Measurements from ENCODE around the gene PRDX5. TPM values are rescaled to one million over a fixed set of nuclear protein-coding genes. Genes with fewer than 3 reads are reported as not detected.

The PRDX5 gene
- total RNA-seq, 1 donor from 2014 or later, result 264 TPM

DNA sequence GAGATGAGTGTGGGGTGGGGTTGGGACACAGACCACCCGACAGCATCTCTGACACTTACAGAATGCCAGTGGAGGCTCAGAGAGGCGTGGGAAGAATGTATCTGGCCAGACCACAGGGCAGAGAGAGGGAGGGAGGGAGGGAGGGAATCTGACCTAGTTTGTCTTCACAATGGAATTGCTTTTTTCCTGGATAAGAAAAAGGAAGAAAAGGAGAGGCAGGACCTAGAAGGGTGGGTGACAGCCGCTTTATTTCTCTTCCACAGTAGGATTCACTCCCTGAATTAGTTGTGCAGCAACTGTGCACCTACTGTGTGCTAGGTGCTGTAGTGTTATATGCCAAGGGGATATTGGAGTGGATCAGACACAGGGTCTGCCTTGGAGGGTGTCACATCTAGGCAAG lies 23.1 kb upstream of the PRDX5 start:
- peaks cover 4% of the 10 kb centered on the region for H3K36me3 Mint-ChIP-seq (ENCODE audit: low read depth, unreplicated experiment)

GRCh38 chr11:64295760-64296159 lies 22.2 kb upstream of the PRDX5 start:
- Mint-ChIP-seq H3K4me1 (ENCODE audit: unreplicated experiment) (peaks cover 13% of the 10 kb centered on the region), H3K36me3 (ENCODE audit: low read depth, unreplicated experiment) (peaks cover under 1% of the 10 kb centered on the region), H3K27ac (ENCODE audit: unreplicated experiment) (no peak overlapping the region), H3K27me3 (ENCODE audit: unreplicated experiment) (peaks cover 36% of the 10 kb centered on the region), H3K9me3 (ENCODE audit: unreplicated experiment) (no peaks in the 10 kb centered on the region), H3K4me3 (ENCODE audit: unreplicated experiment) (no peak overlapping the region)
- no peak for DNase-seq (ENCODE audit: low spot score)
- TF ChIP-seq CTCF (IDR thresholded peaks at IDR 0.05; ENCODE audit: unreplicated experiment), result no peak

More for the DNA sequence above, 23.1 kb upstream of the PRDX5 start:
- TF ChIP-seq CTCF (IDR thresholded peaks at IDR 0.05; ENCODE audit: unreplicated experiment), result no peak
- Mint-ChIP-seq H3K27me3 (ENCODE audit: unreplicated experiment) (peaks cover 40% of the 10 kb centered on the region), H3K9me3 (ENCODE audit: unreplicated experiment) (no peaks in the 10 kb centered on the region), H3K4me3 (ENCODE audit: unreplicated experiment) (no peak overlapping the region), H3K4me1 (ENCODE audit: unreplicated experiment) (peaks cover 16% of the 10 kb centered on the region), H3K27ac (ENCODE audit: unreplicated experiment) (no peak overlapping the region)
- no peak for DNase-seq (ENCODE audit: low spot score)

DNA sequence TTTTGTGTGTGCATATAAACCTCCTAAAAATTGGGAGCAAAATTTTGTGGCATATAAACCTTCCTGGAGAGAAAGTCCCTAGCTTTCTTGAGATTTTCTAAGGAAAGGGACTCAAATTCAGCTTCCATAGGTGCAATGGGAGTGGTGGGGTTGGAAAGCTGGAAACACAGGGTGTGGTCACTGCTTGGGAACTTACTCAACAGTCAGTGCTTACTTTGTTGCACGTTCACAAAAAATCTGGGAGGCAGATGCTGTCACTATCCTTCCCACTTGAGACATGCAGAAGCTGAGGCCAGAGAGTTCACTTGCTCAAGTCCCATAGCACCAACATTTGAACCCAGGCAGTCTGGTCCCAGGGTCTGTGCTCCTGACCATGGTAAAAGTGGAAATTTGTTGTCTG lies 21.7 kb upstream of the PRDX5 start:
- Mint-ChIP-seq H3K9me3 (ENCODE audit: unreplicated experiment) (no peaks in the 10 kb centered on the region), H3K4me1 (ENCODE audit: unreplicated experiment) (peaks cover 11% of the 10 kb centered on the region), H3K27me3 (ENCODE audit: unreplicated experiment) (peaks cover 34% of the 10 kb centered on the region), H3K27ac (ENCODE audit: unreplicated experiment) (no peak overlapping the region), H3K36me3 (ENCODE audit: low read depth, unreplicated experiment) (no peaks in the 10 kb centered on the region), H3K4me3 (ENCODE audit: unreplicated experiment) (no peak overlapping the region)
- TF ChIP-seq CTCF (IDR thresholded peaks at IDR 0.05; ENCODE audit: unreplicated experiment), result no peak
- DNase-seq (ENCODE audit: low spot score), result no peak

GRCh38 chr11:64296830-64297698 lies 20.9 kb upstream of the PRDX5 start:
- Mint-ChIP-seq H3K36me3 (ENCODE audit: low read depth, unreplicated experiment) (no peaks in the 10 kb centered on the region), H3K4me1 (ENCODE audit: unreplicated experiment) (peaks cover 11% of the 10 kb centered on the region), H3K4me3 (ENCODE audit: unreplicated experiment) (peak overlapping the region; percentile 27), H3K27ac (ENCODE audit: unreplicated experiment) (no peak overlapping the region), H3K27me3 (ENCODE audit: unreplicated experiment) (peaks cover 38% of the 10 kb centered on the region), H3K9me3 (ENCODE audit: unreplicated experiment) (no peaks in the 10 kb centered on the region)
- TF ChIP-seq CTCF (IDR thresholded peaks at IDR 0.05; ENCODE audit: unreplicated experiment), result no peak
- no peak for DNase-seq (ENCODE audit: low spot score)

DNA sequence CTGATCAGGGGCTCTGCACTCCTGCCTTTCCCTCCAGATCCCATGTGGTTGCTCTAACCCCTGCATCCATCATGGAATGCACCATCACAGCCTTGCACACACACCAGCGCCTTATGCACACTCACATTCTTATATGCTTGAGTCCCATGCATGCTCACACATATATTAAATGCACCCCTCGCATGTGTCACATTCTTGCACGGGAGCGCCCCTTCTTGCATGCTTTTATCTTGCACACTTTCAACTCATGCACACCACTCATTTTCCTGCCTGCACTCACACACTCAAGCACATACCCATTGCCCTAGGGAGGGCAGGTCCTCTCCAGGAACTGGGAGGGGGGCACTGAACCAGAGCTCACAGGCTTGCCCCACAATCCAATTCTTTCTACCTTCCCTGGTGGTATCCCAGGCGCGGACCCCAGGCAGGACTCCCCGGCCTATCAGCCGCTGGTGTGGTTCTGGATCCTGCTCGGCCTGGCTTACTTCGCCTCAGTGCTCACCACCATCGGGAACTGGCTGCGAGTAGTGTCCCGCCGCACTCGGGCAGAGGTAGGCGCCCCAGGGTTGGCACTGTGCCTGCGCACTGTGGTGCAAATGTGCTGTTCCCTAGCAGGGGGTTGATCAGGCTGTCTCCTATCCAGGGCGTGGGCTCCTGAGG lies 20.1 kb upstream of the PRDX5 start:
- H3K4me1 Mint-ChIP-seq (ENCODE audit: unreplicated experiment), result peaks cover 11% of the 10 kb centered on the region
- no peaks in the 10 kb centered on the region for H3K36me3 Mint-ChIP-seq (ENCODE audit: low read depth, unreplicated experiment)
- peak overlapping the region; percentile 27 for H3K4me3 Mint-ChIP-seq (ENCODE audit: unreplicated experiment)
- no peak for TF ChIP-seq CTCF (IDR thresholded peaks at IDR 0.05; ENCODE audit: unreplicated experiment)
- H3K27me3 Mint-ChIP-seq (ENCODE audit: unreplicated experiment), result peaks cover 38% of the 10 kb centered on the region
- H3K9me3 Mint-ChIP-seq (ENCODE audit: unreplicated experiment), result no peaks in the 10 kb centered on the region
- H3K27ac Mint-ChIP-seq (ENCODE audit: unreplicated experiment), result no peak overlapping the region
- DNase-seq (ENCODE audit: low spot score), result no peak

Data from endothelial cell (in vitro differentiated cells).